GM12891 (cell line): ENCODE results near the gene SIN3B.

Experiments used
- POLR2A ChIP-seq: IDR thresholded peaks from 2 replicates; pipeline ENCODE4 v1.6.1; 2011; ENCODE audit warnings: low read depth, low read length, control low read depth
- POLR2AphosphoS5 ChIP-seq: IDR thresholded peaks from 2 replicates; pipeline ENCODE4 v1.6.1; 2011; ENCODE audit warnings: low read depth, low read length, control low read depth

- TF ChIP-seq POLR2AphosphoS5 (no peak), POLR2A (no peak)
These were observed 49.5 kb upstream of the SIN3B start for GRCh38 chr19:16779539-16780163.
